ENCODE measurements around the gene DCTN5. TPM values are rescaled to one million over a fixed set of nuclear protein-coding genes. Genes with fewer than 3 reads are reported as not detected.

DCTN5 gene
- total RNA-seq, 1 donor from 2014 or later: 57.6 TPM

Other genes starting within 250 kb of the DCTN5 start
- 18.1 TPM for gene COG7, start 188.3 kb upstream of the DCTN5 start, total RNA-seq
- 67.6 TPM for gene GGA2, start 131.0 kb upstream of the DCTN5 start, total RNA-seq
- 31.3 TPM for gene EARS2, start 84.1 kb upstream of the DCTN5 start, total RNA-seq
- 145 TPM for gene UBFD1, start 83.7 kb upstream of the DCTN5 start, total RNA-seq
- 106 TPM for gene NDUFAB1, start 45.1 kb upstream of the DCTN5 start, total RNA-seq
- gene PALB2, start 156 bp upstream of the DCTN5 start, total RNA-seq: 8.4 TPM
- 4.6 TPM for gene PLK1, start 37.4 kb downstream of the DCTN5 start, total RNA-seq
- gene ERN2, start 71.8 kb downstream of the DCTN5 start, total RNA-seq: not detected
- 0.62 TPM for gene CHP2, start 113.6 kb downstream of the DCTN5 start, total RNA-seq
- gene PRKCB, start 194.5 kb downstream of the DCTN5 start, total RNA-seq: 6.7 TPM